ENCODE measurements around the gene GRIK3. TPM values are rescaled to one million over a fixed set of nuclear protein-coding genes. Genes with fewer than 3 reads are reported as not detected.
A peak's percentile ranks its signal among the peaks of the same experiment; 100 is the strongest.

Gene GRIK3
- total and polyA plus RNA-seq, 7 experiments from 2014 or later: not detected

GRCh38 chr1:36884801-36885200 lies 149.5 kb downstream of the GRIK3 start:
- H3K9me3 Mint-ChIP-seq: no peaks in the 10 kb centered on the region

GRCh38 chr1:36884029-36884701 lies 150.2 kb downstream of the GRIK3 start:
- no peak overlapping the region for H3K4me3 Mint-ChIP-seq
- Histone ChIP-seq H3K36me3 (ENCODE audit: control insufficient read depth in 2 of 3, insufficient read depth in 3 of 3, low read length in 3 of 3) (no peaks in the 10 kb centered on the region), H3K4me3 (ENCODE audit: low read length) (no peak overlapping the region), H3K9me3 (ENCODE audit: control insufficient read depth in 2 of 3, low read length in 3 of 3) (no peaks in the 10 kb centered on the region), H3K27ac (ENCODE audit: low read depth, low read length) (no peak overlapping the region), H3K4me1 (ENCODE audit: control insufficient read depth in 2 of 2, insufficient read depth in 2 of 2, low read length in 2 of 2) (no peaks in the 10 kb centered on the region), H3K27me3 (ENCODE audit: control insufficient read depth in 2 of 2, insufficient read depth in 2 of 2, low read length in 2 of 2) (no peaks in the 10 kb centered on the region)
- ChIA-PET POLR2A (no interaction called here), CTCF (no interaction called here)
- ATAC-seq (no peak), DNase-seq (no peak)
- no peaks in the 10 kb centered on the region for H3K4me1 Mint-ChIP-seq
- H3K27me3 Mint-ChIP-seq: peaks cover 0 to 35% (median 29%) of the 10 kb centered on the region in 5 donors
- H3K36me3 Mint-ChIP-seq: no peaks in the 10 kb centered on the region
- H3K9me3 Mint-ChIP-seq: no peaks in the 10 kb centered on the region
- no peak overlapping the region for H3K27ac Mint-ChIP-seq
- intact Hi-C loops (cut with micrococcal nuclease): no loop called here

More at GRCh38 chr1:36884801-36885200, 149.5 kb downstream of the GRIK3 start:
- H3K4me3 ChIP-seq (ENCODE audit: low read length): no peak overlapping the region
- no peak overlapping the region for H3K27ac ChIP-seq (ENCODE audit: low read depth, low read length)
- Mint-ChIP-seq H3K4me3 (no peak overlapping the region), H3K36me3 (no peaks in the 10 kb centered on the region), H3K4me1 (no peaks in the 10 kb centered on the region), H3K27ac (no peak overlapping the region), H3K27me3 (peaks cover 0 to 35% (median 29%) of the 10 kb centered on the region in 5 donors)
- POLR2A ChIA-PET: no interaction called here
- no peaks in the 10 kb centered on the region for H3K9me3 ChIP-seq (ENCODE audit: control insufficient read depth in 2 of 3, low read length in 3 of 3)
- CTCF ChIA-PET: no interaction called here
- intact Hi-C loops (cut with micrococcal nuclease): no loop called here
- no peaks in the 10 kb centered on the region for H3K36me3 ChIP-seq (ENCODE audit: control insufficient read depth in 2 of 3, insufficient read depth in 3 of 3, low read length in 3 of 3)
- H3K27me3 ChIP-seq (ENCODE audit: control insufficient read depth in 2 of 2, insufficient read depth in 2 of 2, low read length in 2 of 2): no peaks in the 10 kb centered on the region
- DNase-seq (no peak), ATAC-seq (no peak)
- H3K4me1 ChIP-seq (ENCODE audit: control insufficient read depth in 2 of 2, insufficient read depth in 2 of 2, low read length in 2 of 2): no peaks in the 10 kb centered on the region

- ATAC-seq (no peak), DNase-seq (peak in 1 of 9 donors; percentile 6)
- ChIA-PET POLR2A (no interaction called here), CTCF (no interaction called here)
- no peaks in the 10 kb centered on the region for H3K4me1 ChIP-seq (ENCODE audit: control insufficient read depth in 2 of 2, insufficient read depth in 2 of 2, low read length in 2 of 2)
- no peaks in the 10 kb centered on the region for H3K36me3 ChIP-seq (ENCODE audit: control insufficient read depth in 2 of 3, insufficient read depth in 3 of 3, low read length in 3 of 3)
- no peak overlapping the region for H3K4me3 Mint-ChIP-seq
- H3K36me3 Mint-ChIP-seq: no peaks in the 10 kb centered on the region
- no peaks in the 10 kb centered on the region for H3K9me3 ChIP-seq (ENCODE audit: control insufficient read depth in 2 of 3, low read length in 3 of 3)
- H3K4me1 Mint-ChIP-seq: no peaks in the 10 kb centered on the region
- peaks cover 0 to 31% (median 22%) of the 10 kb centered on the region in 5 donors for H3K27me3 Mint-ChIP-seq
- no peak overlapping the region for H3K27ac Mint-ChIP-seq
- H3K4me3 ChIP-seq (ENCODE audit: low read length): no peak overlapping the region
- no peaks in the 10 kb centered on the region for H3K9me3 Mint-ChIP-seq
- H3K27ac ChIP-seq (ENCODE audit: low read depth, low read length): no peak overlapping the region
- intact Hi-C loops (cut with micrococcal nuclease): no loop called here
- no peaks in the 10 kb centered on the region for H3K27me3 ChIP-seq (ENCODE audit: control insufficient read depth in 2 of 2, insufficient read depth in 2 of 2, low read length in 2 of 2)
Measured at GRCh38 chr1:36883315-36883949, 150.9 kb downstream of the GRIK3 start.

GRCh38 chr1:36882536-36883285 lies 151.6 kb downstream of the GRIK3 start:
- Histone ChIP-seq H3K27ac (ENCODE audit: low read depth, low read length) (no peak overlapping the region), H3K9me3 (ENCODE audit: control insufficient read depth in 2 of 3, low read length in 3 of 3) (no peaks in the 10 kb centered on the region), H3K4me1 (ENCODE audit: control insufficient read depth in 2 of 2, insufficient read depth in 2 of 2, low read length in 2 of 2) (no peaks in the 10 kb centered on the region), H3K36me3 (ENCODE audit: control insufficient read depth in 2 of 3, insufficient read depth in 3 of 3, low read length in 3 of 3) (no peaks in the 10 kb centered on the region), H3K4me3 (ENCODE audit: low read length) (no peak overlapping the region), H3K27me3 (ENCODE audit: control insufficient read depth in 2 of 2, insufficient read depth in 2 of 2, low read length in 2 of 2) (no peaks in the 10 kb centered on the region)
- H3K9me3 Mint-ChIP-seq: no peaks in the 10 kb centered on the region
- ChIA-PET CTCF (no interaction called here), POLR2A (no interaction called here)
- peaks cover 0 to 33% (median 22%) of the 10 kb centered on the region in 5 donors for H3K27me3 Mint-ChIP-seq
- H3K4me1 Mint-ChIP-seq: no peaks in the 10 kb centered on the region
- no peak overlapping the region for H3K27ac Mint-ChIP-seq
- no peak overlapping the region for H3K4me3 Mint-ChIP-seq
- H3K36me3 Mint-ChIP-seq: no peaks in the 10 kb centered on the region
- DNase-seq: peak in 1 of 9 donors; percentile 7
- intact Hi-C loops (cut with micrococcal nuclease): no loop called here
- ATAC-seq: no peak

- H3K36me3 Mint-ChIP-seq: no peaks in the 10 kb centered on the region
- peaks cover 0 to 41% (median 24%) of the 10 kb centered on the region in 5 donors for H3K27me3 Mint-ChIP-seq
- no peaks in the 10 kb centered on the region for H3K36me3 ChIP-seq (ENCODE audit: control insufficient read depth in 2 of 3, insufficient read depth in 3 of 3, low read length in 3 of 3)
- peak in 1 of 9 donors; percentile 4 for DNase-seq
- no peaks in the 10 kb centered on the region for H3K27me3 ChIP-seq (ENCODE audit: control insufficient read depth in 2 of 2, insufficient read depth in 2 of 2, low read length in 2 of 2)
- no peak overlapping the region for H3K27ac ChIP-seq (ENCODE audit: low read depth, low read length)
- ChIA-PET CTCF (no interaction called here), POLR2A (no interaction called here)
- no peak overlapping the region for H3K27ac Mint-ChIP-seq
- H3K4me3 Mint-ChIP-seq: no peak overlapping the region
- H3K4me3 ChIP-seq (ENCODE audit: low read length): no peak overlapping the region
- no peaks in the 10 kb centered on the region for H3K4me1 Mint-ChIP-seq
- H3K9me3 Mint-ChIP-seq: no peaks in the 10 kb centered on the region
- ATAC-seq: no peak
- H3K4me1 ChIP-seq (ENCODE audit: control insufficient read depth in 2 of 2, insufficient read depth in 2 of 2, low read length in 2 of 2): no peaks in the 10 kb centered on the region
- intact Hi-C loops (cut with micrococcal nuclease): no loop called here
- H3K9me3 ChIP-seq (ENCODE audit: control insufficient read depth in 2 of 3, low read length in 3 of 3): no peaks in the 10 kb centered on the region
Measured at GRCh38 chr1:36881541-36881940, 152.8 kb downstream of the GRIK3 start.

- ChIA-PET POLR2A (no interaction called here), CTCF (no interaction called here)
- Mint-ChIP-seq H3K9me3 (no peaks in the 10 kb centered on the region), H3K4me3 (no peak overlapping the region), H3K36me3 (no peaks in the 10 kb centered on the region), H3K27ac (no peak overlapping the region), H3K4me1 (no peaks in the 10 kb centered on the region), H3K27me3 (peaks cover 0 to 41% (median 20%) of the 10 kb centered on the region in 5 donors)
- intact Hi-C loops (cut with micrococcal nuclease): no loop called here
- Histone ChIP-seq H3K4me1 (ENCODE audit: control insufficient read depth in 2 of 2, insufficient read depth in 2 of 2, low read length in 2 of 2) (no peaks in the 10 kb centered on the region), H3K4me3 (ENCODE audit: low read length) (no peak overlapping the region), H3K9me3 (ENCODE audit: control insufficient read depth in 2 of 3, low read length in 3 of 3) (no peaks in the 10 kb centered on the region), H3K27ac (ENCODE audit: low read depth, low read length) (no peak overlapping the region), H3K27me3 (ENCODE audit: control insufficient read depth in 2 of 2, insufficient read depth in 2 of 2, low read length in 2 of 2) (no peaks in the 10 kb centered on the region), H3K36me3 (ENCODE audit: control insufficient read depth in 2 of 3, insufficient read depth in 3 of 3, low read length in 3 of 3) (no peaks in the 10 kb centered on the region)
- ATAC-seq (no peak), DNase-seq (peak in 1 of 9 donors; percentile 7)
Measured at GRCh38 chr1:36881068-36881405, 153.3 kb downstream of the GRIK3 start.

Measured in naive thymus-derived CD4-positive, alpha-beta T cell (primary cell).